GM19372 (cell line): ENCODE data around the gene PCDH1.
"Not testable (repeated sequence)": the region's sequence is repeated elsewhere in the genome, so short reads cannot be mapped to it uniquely, and the experiment has no call there.

ENCODE experiments used
- ATAC-seq: cut with Tn5 transposase; IDR thresholded peaks from one replicate; pipeline ENCODE4 v1.9.1; 2021; ENCODE audit warnings: mild to moderate bottlenecking, low read depth, moderate library complexity; ENCODE audit not compliant: unreplicated experiment

PCDH1 gene

DNA sequence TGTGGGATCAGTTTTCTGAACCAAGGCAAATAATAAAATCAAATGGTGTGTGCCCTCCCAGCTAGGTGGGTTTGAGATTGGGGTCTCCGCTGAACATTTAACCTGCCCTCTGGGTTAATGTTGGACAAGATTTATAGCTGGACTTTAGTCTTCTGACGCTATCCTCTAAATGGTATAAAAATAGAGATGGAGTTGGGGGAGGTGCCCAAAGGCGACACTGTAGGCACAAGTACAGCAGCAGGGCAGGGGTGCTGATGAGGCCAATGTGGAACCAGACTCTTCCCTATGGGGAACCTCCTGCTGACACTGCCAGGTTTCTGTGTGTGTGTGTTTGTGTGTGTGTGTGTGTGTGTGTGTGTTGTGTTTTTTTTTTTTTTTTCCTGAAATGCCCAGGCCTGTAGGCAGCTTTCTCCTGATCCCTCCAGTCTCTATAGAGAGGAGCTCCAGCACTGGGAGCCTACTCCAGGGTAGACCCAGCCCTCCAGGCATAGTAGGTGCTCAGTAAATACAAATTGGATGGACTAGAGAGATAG is 37.9 kb downstream of the PCDH1 start:
- ATAC-seq, result no peak

DNA sequence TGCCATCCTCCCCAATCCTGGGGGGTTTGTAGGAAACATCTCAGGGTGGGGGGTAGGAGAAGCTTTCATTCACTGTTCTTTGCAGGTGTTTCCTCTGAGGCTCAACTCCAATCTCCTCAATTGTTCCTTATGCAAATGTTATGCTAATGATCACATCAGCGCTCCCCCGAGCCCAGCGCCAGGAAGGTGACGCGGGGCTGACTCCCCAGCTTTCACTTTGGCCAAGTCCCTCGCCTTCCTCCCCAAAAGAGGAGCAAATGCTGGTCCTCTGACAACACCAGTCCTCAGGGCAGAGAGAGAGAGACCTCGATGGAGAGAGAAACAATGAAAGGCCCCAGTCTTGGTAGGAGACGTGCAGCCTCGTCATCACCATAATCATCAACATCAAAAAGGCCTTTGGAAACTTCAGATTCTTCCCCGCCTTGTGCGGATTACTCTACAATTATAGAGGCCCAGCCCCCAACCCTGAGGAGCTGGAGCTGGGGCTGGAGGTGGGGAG is 39.1 kb downstream of the PCDH1 start:
- no peak for ATAC-seq

- ATAC-seq, result no peak
Observed at GRCh38 chr5:141838326-141839014, 39.7 kb downstream of the PCDH1 start.

DNA sequence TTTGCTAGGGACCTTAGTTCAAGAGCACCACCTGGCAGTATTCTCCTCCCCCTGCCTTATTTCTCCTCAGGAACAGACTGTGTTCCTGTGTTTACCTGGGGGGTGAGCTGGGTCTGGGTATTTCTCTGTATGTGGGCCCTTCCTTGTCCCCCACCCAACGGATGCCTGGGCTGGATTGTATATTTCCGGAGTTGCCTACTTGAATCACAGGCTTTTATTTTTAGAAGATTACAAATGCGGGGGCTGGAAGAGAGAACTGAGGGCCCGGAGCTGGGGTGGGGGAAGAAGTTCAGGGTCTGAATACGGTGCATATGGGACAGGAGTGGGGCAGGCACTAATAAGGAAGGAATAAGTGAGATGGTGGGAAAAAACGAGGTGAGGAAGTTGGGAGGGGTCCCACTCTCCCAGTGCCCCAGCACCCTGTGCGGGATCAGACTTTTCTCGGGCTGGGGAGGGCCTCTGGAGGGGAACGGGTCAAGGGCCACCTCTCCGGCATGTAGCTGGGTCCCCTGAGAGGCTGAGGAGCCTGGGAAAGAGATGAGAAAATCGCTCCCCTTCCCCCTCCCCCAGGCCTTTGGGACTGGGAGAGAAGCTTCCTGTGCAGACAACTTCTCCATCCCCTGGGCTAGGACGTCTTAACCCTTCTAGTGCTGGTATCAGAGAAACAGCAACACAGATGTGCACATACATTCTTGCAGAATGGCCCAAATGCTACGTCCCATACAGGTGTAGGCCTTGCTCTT is 42.1 kb downstream of the PCDH1 start:
- no peak for ATAC-seq

DNA sequence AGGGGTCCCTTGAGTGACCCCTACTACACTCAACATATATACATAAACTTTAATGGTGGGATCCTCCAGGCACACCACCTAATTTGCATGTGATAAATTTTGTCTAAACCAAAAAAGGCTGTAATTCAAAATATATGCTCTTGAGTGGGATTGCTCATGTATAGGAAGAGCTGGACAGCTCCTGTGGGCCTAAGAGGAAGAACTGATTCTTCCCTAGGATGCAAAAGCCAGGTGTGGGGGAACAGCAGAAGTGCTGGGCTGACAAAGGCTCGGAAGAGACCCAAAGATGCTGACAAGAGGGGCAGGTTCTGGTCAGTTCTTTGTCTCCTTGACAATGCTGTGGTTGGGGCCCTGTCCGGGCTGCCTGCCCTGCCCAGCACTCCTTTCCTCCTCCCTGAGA is 43.9 kb downstream of the PCDH1 start:
- ATAC-seq, result no peak

DNA sequence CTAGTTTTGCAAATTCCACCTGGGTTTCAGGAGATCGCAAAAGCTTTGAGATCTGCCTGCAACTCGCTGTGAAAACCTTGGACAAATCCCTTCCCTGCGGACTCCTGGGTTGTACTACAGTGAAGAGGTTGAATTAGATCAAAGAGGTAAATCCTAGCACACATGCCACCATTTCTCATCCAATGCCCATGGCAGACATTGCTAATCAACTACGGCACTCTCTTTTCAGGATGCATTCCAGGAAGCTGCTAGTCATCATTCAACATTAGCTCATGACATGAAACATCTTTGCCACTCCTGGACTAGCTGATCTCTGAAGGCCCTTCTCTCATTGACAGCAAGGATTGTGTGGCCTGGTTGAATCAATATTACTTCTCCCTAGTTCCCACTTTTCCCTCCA is 46.1 kb downstream of the PCDH1 start:
- ATAC-seq, result no peak

- ATAC-seq, result no peak
Observed at GRCh38 chr5:141828162-141828561, 50.0 kb downstream of the PCDH1 start.

DNA sequence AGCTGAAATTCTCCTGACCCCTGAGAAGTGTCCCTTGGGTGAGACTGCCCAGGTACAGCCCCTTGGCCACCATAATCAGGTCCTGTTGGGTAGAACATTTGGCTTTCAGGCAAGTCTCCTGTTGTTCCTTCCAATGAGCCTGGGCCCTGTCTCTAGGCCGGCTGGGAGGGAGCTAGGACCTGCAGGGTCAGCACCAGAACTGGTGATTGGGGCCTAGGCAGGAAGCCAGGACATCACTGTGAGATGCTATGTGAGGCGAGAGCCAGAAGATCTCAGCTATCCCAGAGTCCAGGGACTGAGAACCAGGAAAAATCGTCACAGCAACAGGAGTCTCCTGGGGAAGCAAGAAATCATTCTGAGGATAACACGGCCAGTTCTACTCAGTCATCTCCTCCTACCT is 51.5 kb downstream of the PCDH1 start:
- no peak for ATAC-seq

- no peak for ATAC-seq
Observed at GRCh38 chr5:141825791-141826560, 52.2 kb downstream of the PCDH1 start.

DNA sequence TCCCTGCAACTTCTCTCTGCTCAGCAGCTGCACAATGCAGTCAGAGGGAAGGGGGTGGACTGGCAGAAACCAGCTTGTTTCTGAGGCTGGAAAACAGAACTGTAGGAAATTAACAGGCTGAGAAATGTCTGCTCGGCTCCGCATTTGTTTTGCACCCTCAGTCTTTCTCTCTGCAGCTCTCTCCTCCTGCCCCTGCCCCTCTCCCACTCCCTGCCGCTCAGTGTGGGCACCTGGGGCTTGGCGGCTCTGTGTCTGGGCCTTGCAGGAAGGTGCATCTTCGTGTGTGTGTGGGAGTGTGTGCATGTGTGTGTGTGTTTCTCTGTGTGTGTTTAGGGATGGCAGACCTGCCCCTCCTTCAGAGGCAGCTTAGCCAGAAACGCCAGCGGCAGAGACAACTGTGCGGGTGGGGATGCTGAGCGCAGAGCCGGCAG is 53.0 kb downstream of the PCDH1 start:
- no peak for ATAC-seq

DNA sequence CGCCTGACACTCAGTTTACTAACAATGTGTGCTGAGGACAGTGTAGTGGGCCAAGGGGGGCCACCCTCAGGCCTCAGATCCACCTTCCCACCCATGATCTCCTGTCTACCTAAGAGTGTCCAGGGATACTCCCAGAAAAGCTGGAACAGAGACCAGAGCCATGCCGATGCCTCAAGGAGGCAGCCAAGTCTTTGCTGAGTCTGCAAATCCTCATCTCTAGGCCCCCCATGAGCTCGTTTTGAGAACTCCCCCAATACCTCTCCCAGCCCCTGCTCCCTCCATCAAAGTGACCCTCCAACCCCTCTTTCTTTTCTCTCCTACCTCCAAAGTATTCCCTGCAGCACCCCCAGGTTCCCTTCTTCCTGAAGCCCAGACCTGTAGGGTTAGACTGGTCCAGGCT is 53.5 kb downstream of the PCDH1 start:
- ATAC-seq, result no peak

- ATAC-seq, result no peak
Observed at GRCh38 chr5:141823056-141823455, 55.2 kb downstream of the PCDH1 start.

DNA sequence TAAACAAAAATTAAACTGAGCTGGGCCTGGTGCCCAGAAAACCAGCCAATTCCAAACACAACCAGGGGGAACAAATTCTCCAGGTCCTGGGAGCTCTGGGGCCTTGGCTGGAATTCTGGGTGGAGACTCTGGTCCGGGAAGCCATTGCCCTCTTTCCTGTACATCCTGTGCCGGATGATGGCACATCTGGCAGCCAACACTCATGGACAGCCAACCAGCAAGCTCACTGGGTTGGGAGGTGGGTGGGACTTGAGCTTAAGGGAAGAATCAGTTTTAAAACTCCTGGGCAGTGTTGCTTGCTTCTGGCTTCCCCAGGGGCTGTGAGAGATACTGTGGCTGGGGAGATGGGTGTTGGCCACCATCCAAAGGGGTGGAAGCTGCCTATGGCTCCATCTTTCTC is 56.1 kb downstream of the PCDH1 start:
- ATAC-seq, result no peak

DNA sequence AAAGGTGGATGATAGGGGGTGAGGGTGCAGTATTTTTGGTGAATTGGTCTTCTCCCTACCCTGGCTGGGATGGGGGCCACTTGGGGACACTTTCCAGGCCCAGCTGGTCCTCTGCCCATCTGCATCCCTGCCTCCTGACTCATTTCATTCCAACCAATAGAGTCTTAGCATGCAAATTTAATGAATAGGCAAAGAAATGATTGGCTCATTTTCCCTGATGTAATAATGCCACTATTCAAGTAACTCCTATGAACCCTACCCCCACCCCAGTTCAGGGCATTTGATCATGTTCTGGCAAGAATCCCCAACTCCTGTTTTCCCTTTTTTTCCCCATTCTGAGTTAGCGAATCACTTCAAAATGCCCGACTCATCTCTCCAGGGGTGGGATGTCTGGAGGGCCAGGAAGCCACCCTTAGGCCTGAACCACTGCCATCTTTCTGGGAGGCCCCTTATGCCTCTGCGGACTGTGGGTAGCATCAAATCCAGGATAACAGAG is 56.7 kb downstream of the PCDH1 start:
- ATAC-seq, result no peak

DNA sequence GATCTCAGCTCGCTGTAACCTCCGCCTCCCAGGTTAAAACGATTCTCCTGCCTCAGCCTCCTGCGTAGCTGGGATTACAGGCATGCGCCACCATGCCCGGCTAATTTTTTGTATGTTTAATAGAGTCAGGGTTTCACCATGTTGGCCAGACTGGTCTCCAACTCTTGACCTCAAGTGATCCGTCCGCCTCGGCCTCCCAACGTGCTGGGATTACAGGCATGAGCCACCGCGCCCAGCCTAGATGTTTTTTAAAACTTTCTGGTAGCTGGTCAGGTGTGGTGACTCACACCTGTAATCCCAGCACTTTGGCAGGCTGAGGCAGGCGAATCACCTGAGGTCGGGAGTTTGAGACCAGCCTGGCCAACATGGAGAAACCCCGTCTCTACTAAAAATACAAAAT is 57.5 kb downstream of the PCDH1 start:
- ATAC-seq, result not testable (repeated sequence)

- no peak for ATAC-seq
Observed at GRCh38 chr5:141817631-141818030, 60.6 kb downstream of the PCDH1 start.

GRCh38 chr5:141816598-141817399 is 61.4 kb downstream of the PCDH1 start:
- ATAC-seq, result no peak

- no peak for ATAC-seq
Observed at GRCh38 chr5:141815796-141816180, 62.4 kb downstream of the PCDH1 start.

DNA sequence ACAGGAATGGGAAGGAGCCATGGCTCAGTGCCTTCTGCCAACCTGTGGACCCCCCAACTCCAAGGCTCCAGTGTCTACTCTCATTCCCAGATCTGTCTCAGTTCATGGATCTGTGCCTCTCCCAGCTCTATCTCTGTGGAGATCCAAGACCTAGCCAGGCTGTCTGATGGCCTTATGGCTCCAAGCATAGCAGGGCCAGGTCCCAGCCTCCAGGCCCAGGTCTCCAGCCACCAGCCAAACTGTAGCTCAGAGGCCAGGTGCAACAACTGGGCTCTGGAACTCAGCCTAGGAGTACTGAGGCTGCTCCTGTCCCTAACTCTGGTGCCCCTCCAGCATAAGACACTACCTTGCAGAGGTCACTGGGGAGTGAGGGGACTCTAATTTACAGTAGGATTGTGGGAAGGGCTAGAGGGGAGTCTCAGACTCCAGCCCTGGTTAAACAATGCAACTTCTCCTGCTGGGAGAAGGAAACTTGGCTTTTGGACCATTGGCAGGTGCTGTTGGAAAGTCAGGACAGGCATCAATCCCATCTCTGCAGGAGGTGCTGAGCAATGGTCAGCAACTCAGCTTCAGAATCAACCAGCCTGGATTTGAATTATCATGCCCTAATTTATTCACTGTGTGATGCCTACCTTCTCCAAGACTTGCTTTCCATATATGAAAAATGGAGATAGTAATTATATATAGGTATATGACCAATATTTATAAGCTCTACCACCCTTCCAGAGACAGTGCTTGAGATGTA is 63.0 kb downstream of the PCDH1 start:
- no peak for ATAC-seq
